PFSK-1 (cell line): Measurements from ENCODE around the gene NDUFS6. TPM values are rescaled to one million over a fixed set of nuclear protein-coding genes. Genes with fewer than 3 reads are reported as not detected.

ENCODE experiments used
- FOXP2 ChIP-seq: optimal IDR thresholded peaks from 2 replicates; pipeline ENCODE3; 2011; ENCODE audit warnings: borderline replicate concordance, control low read depth, inconsistent platforms; ENCODE audit not compliant: insufficient read depth; ENCODE audit errors: extremely low read length, extremely low read depth
- POLR2AphosphoS5 ChIP-seq: IDR thresholded peaks from 2 replicates; pipeline ENCODE4 v1.6.1; 2012; ENCODE audit warnings: low read depth, mild to moderate bottlenecking, control low read depth, low read length, moderate library complexity
- REST ChIP-seq, 2 experiments: IDR thresholded peaks; 2 replicates each; pipeline versions ENCODE4 v1.6.1 to v1.8.0; 2011 to 2012; ENCODE audit warnings: low read depth in 2 of 2, low read length in 2 of 2, control low read depth in 1 of 2, inconsistent platforms in 1 of 2, mild to moderate bottlenecking in 1 of 2, moderate library complexity in 1 of 2; ENCODE audit not compliant: insufficient read depth in 1 of 2
- SIN3A ChIP-seq: IDR thresholded peaks from 2 replicates; pipeline ENCODE4 v1.6.1; 2012; ENCODE audit warnings: mild to moderate bottlenecking, low read length, moderate library complexity, borderline replicate concordance; ENCODE audit not compliant: insufficient read depth
- TAF1 ChIP-seq: IDR thresholded peaks from 2 replicates; pipeline ENCODE4 v1.6.1; 2012; ENCODE audit warnings: low read length, control low read depth, borderline replicate concordance; ENCODE audit not compliant: insufficient read depth
- polyA plus RNA-seq: library from polyadenylated mRNA; unstranded; fragments of >200 nt; gene quantifications from one replicate; pipeline ENCODE4 v1.2.1, GENCODE V29; 2012; ENCODE audit warnings: low read depth, missing spikeins; ENCODE audit not compliant: insufficient read length

NDUFS6 gene
- 352 TPM for polyA plus RNA-seq

DNA sequence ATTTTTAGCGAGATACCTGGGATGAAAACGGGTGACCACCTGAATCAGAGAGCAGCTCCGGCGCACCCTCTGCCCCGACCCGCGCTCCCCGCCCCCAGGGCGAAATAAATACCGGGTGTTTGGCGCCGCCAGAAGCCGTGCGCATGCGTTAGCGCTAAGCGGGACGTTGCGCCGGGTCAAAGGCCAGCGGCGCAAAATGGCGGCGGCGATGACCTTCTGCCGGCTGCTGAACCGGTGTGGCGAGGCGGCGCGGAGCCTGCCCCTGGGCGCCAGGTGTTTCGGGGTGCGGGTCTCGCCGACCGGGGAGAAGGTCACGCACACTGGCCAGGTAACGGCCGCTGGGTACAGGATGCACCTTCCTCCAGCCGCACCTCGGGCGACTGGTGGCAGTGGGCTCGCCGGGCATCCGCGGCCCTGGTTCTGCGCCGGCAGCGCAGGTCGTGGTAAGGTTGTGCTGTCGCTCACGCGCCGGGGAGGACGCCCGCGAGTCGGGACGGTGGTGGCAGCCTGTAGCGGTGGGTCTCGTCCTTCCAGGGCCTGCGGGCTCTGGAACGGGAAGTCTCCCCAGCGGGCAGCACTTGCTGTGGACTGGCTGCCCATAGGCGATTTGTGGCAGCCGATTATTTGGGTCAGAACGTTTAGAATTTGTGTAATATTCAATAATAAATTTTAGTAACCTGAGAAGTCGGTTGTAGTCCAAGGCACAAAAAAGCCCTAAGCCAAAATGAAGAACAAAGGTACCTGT is at the start of gene NDUFS6:
Gene NDUFS6 (plus strand): TSS at position 186 of the 745 bp plus-strand sequence. CDS start 11 bp downstream, at position 197.
- TF ChIP-seq TAF1 (peak; percentile 88), FOXP2 (no peak), SIN3A (no peak), POLR2AphosphoS5 (peak; percentile 89), REST (IDR thresholded peaks at IDR 0.05; ENCODE audit: insufficient read depth in 1 of 2, low read depth in 2 of 2, low read length in 2 of 2) (peak in 1 of 2 experiments; percentile 29; a peak in 1 of 4 replicates)

- TF ChIP-seq FOXP2 (no peak), REST (IDR thresholded peaks at IDR 0.05; ENCODE audit: insufficient read depth in 1 of 2, low read depth in 2 of 2, low read length in 2 of 2) (no peak), SIN3A (no peak), POLR2AphosphoS5 (no peak), TAF1 (no peak)
Observed at GRCh38 chr5:1751864-1752822, 49.1 kb upstream of the NDUFS6 start.

DNA sequence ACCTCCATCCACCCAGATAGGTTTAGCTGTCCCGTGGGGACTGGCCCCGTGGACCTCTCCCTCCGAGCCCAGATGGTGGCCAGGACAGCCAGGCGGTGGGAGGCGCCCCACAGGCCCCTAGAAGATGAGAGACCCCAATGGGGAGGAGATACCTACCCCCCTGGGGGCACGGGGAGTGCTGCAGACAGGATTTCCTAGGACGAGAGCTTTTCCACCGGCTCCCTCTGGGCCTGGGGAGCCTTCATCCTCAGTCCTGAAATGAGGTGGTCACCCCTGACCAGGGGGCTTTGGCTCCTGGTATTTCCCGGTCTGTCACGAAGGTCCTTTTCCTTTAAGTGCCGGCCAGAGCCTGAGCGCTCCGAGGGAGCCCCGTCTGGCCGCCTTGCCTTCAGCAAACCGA is 48.3 kb upstream of the NDUFS6 start:
- TF ChIP-seq FOXP2 = no peak
- TF ChIP-seq POLR2AphosphoS5 = no peak
- no peak for TF ChIP-seq TAF1
- TF ChIP-seq REST (IDR thresholded peaks at IDR 0.05; ENCODE audit: insufficient read depth in 1 of 2, low read depth in 2 of 2, low read length in 2 of 2) = no peak
- TF ChIP-seq SIN3A = no peak

DNA sequence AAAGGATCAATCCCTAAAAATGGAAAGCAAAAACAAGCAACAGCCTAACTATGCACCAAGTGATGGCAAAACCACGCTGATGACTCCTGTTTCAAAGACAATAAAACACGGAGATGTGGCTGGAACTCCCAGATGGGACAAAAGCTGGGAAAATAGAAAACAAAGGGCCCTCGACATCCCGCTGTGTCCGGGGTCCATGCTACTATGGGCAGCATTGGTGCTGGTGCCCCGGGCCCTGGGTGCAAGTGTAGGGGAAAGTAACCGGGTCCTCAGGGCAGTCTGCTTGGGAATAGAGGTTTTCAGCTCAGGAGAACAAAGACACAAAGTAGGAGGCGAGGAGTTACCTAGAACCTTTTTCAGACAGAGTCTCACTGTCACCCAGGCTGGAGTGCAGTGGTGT is 47.7 kb upstream of the NDUFS6 start:
- TF ChIP-seq REST (IDR thresholded peaks at IDR 0.05; ENCODE audit: insufficient read depth in 1 of 2, low read depth in 2 of 2, low read length in 2 of 2) = no peak
- TF ChIP-seq TAF1 = no peak
